H9 (cell line): ENCODE data around the gene SCARB2. TPM values are rescaled to one million over a fixed set of nuclear protein-coding genes. Genes with fewer than 3 reads are reported as not detected.
A peak's percentile ranks its signal among the peaks of the same experiment; 100 is the strongest.

Source experiments
- DNase-seq: peaks from one replicate; pipeline ENCODE4 v3.0.0-alpha.2; 2017
- H2AFZ ChIP-seq: one replicate; pipeline ENCODE4 v1.6.1; 2013; ENCODE audit warnings: mild to moderate bottlenecking, low read length, control low read depth, moderate library complexity
- H2AK5ac ChIP-seq: 2 replicates; pipeline ENCODE4 v1.6.1; 2013; ENCODE audit warnings: low read length, control low read depth, mixed read lengths; ENCODE audit not compliant: insufficient read length
- H2BK120ac ChIP-seq: one replicate; pipeline ENCODE4 v1.6.1; 2013; ENCODE audit warnings: low read depth, mild to moderate bottlenecking, low read length, control low read depth, inconsistent platforms; ENCODE audit not compliant: poor library complexity, severe bottlenecking
- H2BK12ac ChIP-seq: 2 replicates; pipeline ENCODE4 v1.6.1; 2013; ENCODE audit warnings: low read length, control low read depth, mixed read lengths, low read depth; ENCODE audit not compliant: insufficient read length
- H2BK15ac ChIP-seq: 2 replicates; pipeline ENCODE4 v1.6.1; 2013; ENCODE audit warnings: low read depth, low read length, control low read depth
- H2BK20ac ChIP-seq: one replicate; pipeline ENCODE4 v1.6.1; 2013; ENCODE audit warnings: low read depth, mild to moderate bottlenecking, low read length, control low read depth, inconsistent platforms; ENCODE audit not compliant: poor library complexity, severe bottlenecking
- H2BK5ac ChIP-seq: 2 replicates; pipeline ENCODE4 v1.6.1; 2013; ENCODE audit warnings: low read length, control low read depth, mixed read lengths; ENCODE audit not compliant: insufficient read length
- H3K14ac ChIP-seq: 2 replicates; pipeline ENCODE4 v1.6.1; 2013; ENCODE audit warnings: low read length, control low read depth; ENCODE audit not compliant: insufficient read depth
- H3K18ac ChIP-seq: 2 replicates; pipeline ENCODE4 v1.6.1; 2013; ENCODE audit warnings: low read depth, mild to moderate bottlenecking, mixed read lengths, low read length, control low read depth; ENCODE audit not compliant: insufficient read length
- H3K23ac ChIP-seq: 2 replicates; pipeline ENCODE4 v1.6.1; 2013; ENCODE audit warnings: low read length, control low read depth, mixed read lengths, low read depth; ENCODE audit not compliant: insufficient read length
- H3K23me2 ChIP-seq: 2 replicates; pipeline ENCODE4 v1.6.1; 2013; ENCODE audit warnings: low read depth, mild to moderate bottlenecking, mixed read lengths, low read length, control low read depth; ENCODE audit not compliant: insufficient read length, poor library complexity, severe bottlenecking
- H3K27ac ChIP-seq: 2 replicates; pipeline ENCODE4 v1.5.1; 2013; ENCODE audit warnings: low read length, control low read depth, mixed read lengths, low read depth; ENCODE audit not compliant: insufficient read length
- H3K27me3 ChIP-seq: 2 replicates; pipeline ENCODE4 v1.6.1; 2013; ENCODE audit warnings: low read length, control low read depth, inconsistent platforms; ENCODE audit not compliant: insufficient read depth
- H3K4ac ChIP-seq: 2 replicates; pipeline ENCODE4 v1.6.1; 2013; ENCODE audit warnings: low read depth, mild to moderate bottlenecking, control low read depth, inconsistent platforms, low read length, moderate library complexity
- H3K4me1 ChIP-seq: 2 replicates; pipeline ENCODE4 v1.6.1; 2013; ENCODE audit warnings: low read length, control low read depth, inconsistent platforms; ENCODE audit not compliant: insufficient read depth
- H3K4me2 ChIP-seq: 2 replicates; pipeline ENCODE4 v1.6.1; 2013; ENCODE audit warnings: low read length, control low read depth, mixed read lengths; ENCODE audit not compliant: insufficient read length, insufficient read depth
- H3K56ac ChIP-seq: 2 replicates; pipeline ENCODE4 v1.6.1; 2013; ENCODE audit warnings: low read depth, mild to moderate bottlenecking, mixed read lengths, low read length, control low read depth; ENCODE audit not compliant: insufficient read length
- H3K79me1 ChIP-seq: 2 replicates; pipeline ENCODE4 v1.6.1; 2013; ENCODE audit warnings: low read depth, mild to moderate bottlenecking, moderate library complexity, low read length, control low read depth, inconsistent platforms; ENCODE audit not compliant: insufficient read depth, poor library complexity, severe bottlenecking
- H3K79me2 ChIP-seq: 2 replicates; pipeline ENCODE4 v1.6.1; 2013; ENCODE audit warnings: low read length, control low read depth, inconsistent platforms; ENCODE audit not compliant: insufficient read depth
- H3K9ac ChIP-seq: 2 replicates; pipeline ENCODE4 v1.6.1; 2013; ENCODE audit warnings: low read length, control low read depth, mixed read lengths; ENCODE audit not compliant: insufficient read length; ENCODE audit errors: extremely low read depth
- H3K9me3 ChIP-seq: one replicate; pipeline ENCODE4 v1.6.1; 2013; ENCODE audit warnings: low read depth, low read length, inconsistent platforms; ENCODE audit not compliant: control insufficient read depth
- H3T11ph ChIP-seq: one replicate; pipeline ENCODE4 v1.6.1; 2013; ENCODE audit warnings: mild to moderate bottlenecking, low read length, control low read depth, inconsistent platforms
- H4K20me1 ChIP-seq: one replicate; pipeline ENCODE4 v1.6.1; 2013; ENCODE audit not compliant: control insufficient read depth, insufficient read length, insufficient read depth
- H4K5ac ChIP-seq: 2 replicates; pipeline ENCODE4 v1.6.1; 2013; ENCODE audit warnings: low read depth, mild to moderate bottlenecking, mixed read lengths, low read length, control low read depth; ENCODE audit not compliant: insufficient read length
- H4K8ac ChIP-seq: replicated peaks from 2 replicates; pipeline ENCODE4 v1.6.1; 2013; ENCODE audit warnings: low read length, control low read depth, mixed read lengths, low read depth; ENCODE audit not compliant: insufficient read length
- H4K91ac ChIP-seq: 2 replicates; pipeline ENCODE4 v1.6.1; 2013; ENCODE audit warnings: low read depth, mild to moderate bottlenecking, moderate library complexity, mixed read lengths, low read length, control low read depth; ENCODE audit not compliant: insufficient read length
- H3K27ac Mint-ChIP-seq, 3 experiments: 2 replicates in 2 of 3; 3 replicates in 1 of 3; pipeline ENCODE4 v1.8.0; 2020 to 2021; ENCODE audit warnings: mixed read lengths in 3 of 3, mild to moderate bottlenecking in 1 of 3, moderate library complexity in 1 of 3
- H3K27me3 Mint-ChIP-seq: 2 replicates; pipeline ENCODE4 v1.8.0; 2021; ENCODE audit warnings: low read depth, mild to moderate bottlenecking, moderate library complexity, mixed read lengths
- H3K36me3 Mint-ChIP-seq, 3 experiments: 2 replicates in 2 of 3; 3 replicates in 1 of 3; pipeline ENCODE4 v1.8.0; 2020 to 2021; ENCODE audit warnings: low read depth in 3 of 3, mixed read lengths in 3 of 3; ENCODE audit not compliant: insufficient read depth in 1 of 3
- H3K4me1 Mint-ChIP-seq, 2 experiments: 2 replicates each; pipeline ENCODE4 v1.8.0; 2020; ENCODE audit warnings: mixed read lengths in 2 of 2
- H3K4me3 Mint-ChIP-seq, 2 experiments: 2 replicates in 1 of 2; 3 replicates in 1 of 2; pipeline ENCODE4 v1.8.0; 2020 to 2021; ENCODE audit warnings: mild to moderate bottlenecking in 2 of 2, mixed read lengths in 2 of 2, moderate library complexity in 1 of 2
- H3K9me3 Mint-ChIP-seq, 2 experiments: 2 replicates in 1 of 2; 3 replicates in 1 of 2; pipeline ENCODE4 v1.8.0; 2020; ENCODE audit warnings: mild to moderate bottlenecking in 2 of 2, mixed read lengths in 2 of 2, moderate library complexity in 1 of 2
- WGBS: extraction: QIAGEN DNeasy Blood & Tissue Kit; methylation state at CpG from one replicate; pipeline ENCODE4 v1.1.7; 2013; ENCODE audit warnings: missing lambda C conversion rate, low lambda C conversion rate, mixed read lengths; ENCODE audit not compliant: insufficient read length; ENCODE audit errors: extremely low coverage; 5-methylcytosine and 5-hydroxymethylcytosine counted together
- total RNA-seq: library from RNA; stranded (reverse); gene quantifications from 2 replicates; pipeline ENCODE4 v1.2.1, GENCODE V29; 2021
- TF ChIP-seq, protein P1 (sequence below): fragments of 200-600 bp; sonication (generic); conservative IDR thresholded peaks from 3 replicates; pipeline ENCODE4 v1.8.0; 2021; ENCODE audit warnings: antibody characterized with exemption, mild to moderate bottlenecking

The SCARB2 gene
- total RNA-seq, 1 experiment from 2014 or later: 36.4 TPM

DNA sequence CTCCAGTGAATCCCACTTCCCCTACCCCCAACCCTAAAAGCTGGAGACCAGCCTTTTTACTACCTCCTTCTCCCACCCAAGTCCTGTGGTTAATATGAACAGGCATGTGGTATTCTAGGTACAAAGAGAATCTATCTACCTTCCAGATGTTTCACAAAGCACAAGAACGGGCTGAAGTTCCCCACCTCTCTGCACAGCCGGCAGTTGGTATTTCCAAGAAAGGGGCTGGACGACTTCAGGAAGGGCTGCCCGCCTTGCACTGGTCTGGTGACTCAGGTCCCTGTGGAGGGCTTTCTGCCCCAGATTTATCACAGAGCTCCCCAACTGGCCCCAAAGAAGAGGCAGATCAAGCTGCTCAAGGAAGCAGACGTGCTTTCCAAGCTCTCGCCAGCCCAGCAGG is 42.4 kb upstream of the SCARB2 start:
- Histone ChIP-seq H3K27ac (no peak overlapping the region), H2AFZ (no peak overlapping the region), H4K20me1 (no peaks in the 10 kb centered on the region), H3K23ac (no peak overlapping the region), H2BK15ac (no peak overlapping the region; the same call in 1 of the 2 replicates), H3T11ph (no peak overlapping the region), H3K56ac (no peak overlapping the region), H3K18ac (no peak overlapping the region), H3K79me1 (no peaks in the 10 kb centered on the region), H3K4me2 (no peak overlapping the region), H3K14ac (no peak overlapping the region), H2AK5ac (no peak overlapping the region), H3K4ac (no peak overlapping the region), H4K91ac (no peak overlapping the region), H3K9ac (no peak overlapping the region), H3K27me3 (no peaks in the 10 kb centered on the region), H4K5ac (no peak overlapping the region), H3K4me1 (peaks cover 2% of the 10 kb centered on the region; the same call in 1 of the 2 replicates), H3K9me3 (no peaks in the 10 kb centered on the region), H2BK12ac (no peak overlapping the region), H2BK120ac (no peak overlapping the region), H4K8ac (no peak overlapping the region), H2BK20ac (no peak overlapping the region), H2BK5ac (no peak overlapping the region), H3K23me2 (peaks cover 5% of the 10 kb centered on the region), H3K79me2 (no peaks in the 10 kb centered on the region)
- DNase-seq: no peak
- WGBS: no CpG with 5 or more reads among the region's 6 CpGs
- TF ChIP-seq, protein P1, sequence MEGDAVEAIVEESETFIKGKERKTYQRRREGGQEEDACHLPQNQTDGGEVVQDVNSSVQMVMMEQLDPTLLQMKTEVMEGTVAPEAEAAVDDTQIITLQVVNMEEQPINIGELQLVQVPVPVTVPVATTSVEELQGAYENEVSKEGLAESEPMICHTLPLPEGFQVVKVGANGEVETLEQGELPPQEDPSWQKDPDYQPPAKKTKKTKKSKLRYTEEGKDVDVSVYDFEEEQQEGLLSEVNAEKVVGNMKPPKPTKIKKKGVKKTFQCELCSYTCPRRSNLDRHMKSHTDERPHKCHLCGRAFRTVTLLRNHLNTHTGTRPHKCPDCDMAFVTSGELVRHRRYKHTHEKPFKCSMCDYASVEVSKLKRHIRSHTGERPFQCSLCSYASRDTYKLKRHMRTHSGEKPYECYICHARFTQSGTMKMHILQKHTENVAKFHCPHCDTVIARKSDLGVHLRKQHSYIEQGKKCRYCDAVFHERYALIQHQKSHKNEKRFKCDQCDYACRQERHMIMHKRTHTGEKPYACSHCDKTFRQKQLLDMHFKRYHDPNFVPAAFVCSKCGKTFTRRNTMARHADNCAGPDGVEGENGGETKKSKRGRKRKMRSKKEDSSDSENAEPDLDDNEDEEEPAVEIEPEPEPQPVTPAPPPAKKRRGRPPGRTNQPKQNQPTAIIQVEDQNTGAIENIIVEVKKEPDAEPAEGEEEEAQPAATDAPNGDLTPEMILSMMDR: no peak
- H3K9me3 Mint-ChIP-seq: no peaks in the 10 kb centered on the region
- H3K4me1 Mint-ChIP-seq: peaks cover 7 to 9% of the 10 kb centered on the region in 2 experiments
- peak overlapping the region in 1 of 3 experiments; percentile 38; a peak in 2 of 7 replicates for H3K27ac Mint-ChIP-seq
- no peaks in the 10 kb centered on the region for H3K36me3 Mint-ChIP-seq
- H3K27me3 Mint-ChIP-seq: peaks cover 38% of the 10 kb centered on the region
- H3K4me3 Mint-ChIP-seq: no peak overlapping the region
